ENCODE results near the gene WDR3.

DNA sequence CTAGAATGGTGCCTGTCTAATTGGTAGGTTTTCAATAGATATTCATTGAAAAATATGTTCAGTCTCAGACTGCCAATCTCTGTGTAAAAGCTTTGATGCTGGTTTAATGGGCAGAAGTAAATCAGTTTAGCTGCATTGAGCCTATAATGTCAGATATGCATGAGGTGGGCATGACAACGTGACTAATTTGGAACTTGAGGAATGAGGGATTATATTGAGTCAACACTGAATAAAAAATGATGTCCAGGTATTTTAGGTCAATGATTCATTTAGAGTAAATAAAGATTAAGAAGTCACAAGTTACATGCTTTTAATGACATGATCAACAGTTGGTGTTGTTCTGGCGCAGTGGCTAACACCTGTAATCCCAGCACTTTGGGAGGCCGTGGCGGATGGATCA, 3.0 kb downstream of the WDR3 start:
- TF ChIP-seq EP300 (IDR thresholded peaks at IDR 0.05) = no peak
- no peak for TF ChIP-seq POLR2AphosphoS5 (IDR thresholded peaks at IDR 0.05)
- TF ChIP-seq, protein P1, sequence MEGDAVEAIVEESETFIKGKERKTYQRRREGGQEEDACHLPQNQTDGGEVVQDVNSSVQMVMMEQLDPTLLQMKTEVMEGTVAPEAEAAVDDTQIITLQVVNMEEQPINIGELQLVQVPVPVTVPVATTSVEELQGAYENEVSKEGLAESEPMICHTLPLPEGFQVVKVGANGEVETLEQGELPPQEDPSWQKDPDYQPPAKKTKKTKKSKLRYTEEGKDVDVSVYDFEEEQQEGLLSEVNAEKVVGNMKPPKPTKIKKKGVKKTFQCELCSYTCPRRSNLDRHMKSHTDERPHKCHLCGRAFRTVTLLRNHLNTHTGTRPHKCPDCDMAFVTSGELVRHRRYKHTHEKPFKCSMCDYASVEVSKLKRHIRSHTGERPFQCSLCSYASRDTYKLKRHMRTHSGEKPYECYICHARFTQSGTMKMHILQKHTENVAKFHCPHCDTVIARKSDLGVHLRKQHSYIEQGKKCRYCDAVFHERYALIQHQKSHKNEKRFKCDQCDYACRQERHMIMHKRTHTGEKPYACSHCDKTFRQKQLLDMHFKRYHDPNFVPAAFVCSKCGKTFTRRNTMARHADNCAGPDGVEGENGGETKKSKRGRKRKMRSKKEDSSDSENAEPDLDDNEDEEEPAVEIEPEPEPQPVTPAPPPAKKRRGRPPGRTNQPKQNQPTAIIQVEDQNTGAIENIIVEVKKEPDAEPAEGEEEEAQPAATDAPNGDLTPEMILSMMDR (IDR thresholded peaks at IDR 0.05) = no peak
